ENCODE measurements around the gene FOXN3.
"Not testable (repeated sequence)": the region's sequence is repeated elsewhere in the genome, so short reads cannot be mapped to it uniquely, and the experiment has no call there.

FOXN3 gene

GRCh38 chr14:89302396-89302950 is 114.6 kb downstream of the FOXN3 start:
- no peak for DNase-seq (ENCODE audit: low spot score)

DNA sequence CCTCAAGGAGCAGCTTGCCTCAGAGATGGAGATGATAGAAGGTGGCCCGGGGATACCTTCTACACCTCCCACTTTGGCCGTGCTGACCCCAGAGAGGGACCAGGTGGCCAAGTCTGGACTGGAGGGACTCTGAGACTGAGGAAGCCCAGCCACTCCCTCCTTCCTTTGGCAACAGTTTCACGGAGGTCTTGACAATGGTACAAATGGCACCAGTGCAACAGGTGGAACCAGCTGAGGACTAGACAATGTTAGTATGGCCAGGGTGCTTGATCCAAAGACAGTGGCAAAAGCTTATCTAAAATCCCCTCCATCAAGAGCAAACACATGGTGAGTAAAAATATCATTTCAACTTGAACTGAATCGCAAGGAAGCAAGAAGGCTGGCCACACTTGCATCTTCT is 117.4 kb downstream of the FOXN3 start:
- DNase-seq (ENCODE audit: low spot score): no peak

GRCh38 chr14:89298056-89298834 is 118.8 kb downstream of the FOXN3 start:
- DNase-seq (ENCODE audit: low spot score): no peak

GRCh38 chr14:89296281-89296745 is 120.7 kb downstream of the FOXN3 start:
- no peak for DNase-seq (ENCODE audit: low spot score)

DNA sequence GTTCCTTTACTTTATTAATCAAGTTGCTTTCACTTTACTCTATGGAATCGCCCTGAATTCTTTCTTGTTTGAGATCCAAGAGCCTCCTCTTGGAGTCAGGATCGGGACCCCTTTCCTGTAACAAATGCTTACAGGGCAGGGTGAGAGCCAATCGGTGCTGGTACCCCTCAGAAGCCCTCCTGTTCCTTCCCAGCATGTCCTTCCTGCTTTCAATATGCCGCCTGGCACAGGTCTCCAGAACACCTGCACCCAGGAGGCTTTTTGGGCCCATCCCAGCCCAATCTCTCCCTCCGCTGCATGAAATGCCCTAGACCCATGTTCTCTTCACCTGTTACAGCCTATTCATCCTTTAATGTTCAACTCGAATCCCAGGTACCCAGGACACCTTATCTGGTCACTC is 122.2 kb downstream of the FOXN3 start:
- DNase-seq (ENCODE audit: low spot score): no peak

- not testable (repeated sequence) for DNase-seq (ENCODE audit: low spot score)
Observed at GRCh38 chr14:89294469-89294868, 122.6 kb downstream of the FOXN3 start.

DNA sequence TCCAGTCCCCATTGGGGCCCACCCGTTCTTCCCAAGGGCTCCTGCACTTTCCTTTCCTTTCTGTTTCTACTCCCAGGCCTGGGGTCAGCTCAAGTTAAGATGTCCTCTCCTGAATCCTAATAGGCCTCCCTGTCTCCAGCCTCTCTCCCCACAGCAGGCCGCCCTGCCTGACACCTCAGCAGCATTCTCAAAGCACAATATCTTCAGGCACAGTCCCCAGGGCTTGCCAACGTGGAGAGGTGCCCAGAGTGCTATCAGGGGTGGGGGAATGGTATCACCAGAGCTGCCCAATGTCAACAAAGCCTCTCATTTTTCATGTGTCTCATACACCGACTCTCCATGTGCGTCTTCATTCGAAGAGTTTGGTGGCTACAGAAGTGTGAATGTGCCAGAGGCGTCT is 123.0 kb downstream of the FOXN3 start:
- DNase-seq (ENCODE audit: low spot score): no peak

- no peak for DNase-seq (ENCODE audit: low spot score)
Observed at GRCh38 chr14:89293314-89293916, 123.6 kb downstream of the FOXN3 start.

GRCh38 chr14:89292579-89293313 is 124.3 kb downstream of the FOXN3 start:
- no peak for DNase-seq (ENCODE audit: low spot score)

DNA sequence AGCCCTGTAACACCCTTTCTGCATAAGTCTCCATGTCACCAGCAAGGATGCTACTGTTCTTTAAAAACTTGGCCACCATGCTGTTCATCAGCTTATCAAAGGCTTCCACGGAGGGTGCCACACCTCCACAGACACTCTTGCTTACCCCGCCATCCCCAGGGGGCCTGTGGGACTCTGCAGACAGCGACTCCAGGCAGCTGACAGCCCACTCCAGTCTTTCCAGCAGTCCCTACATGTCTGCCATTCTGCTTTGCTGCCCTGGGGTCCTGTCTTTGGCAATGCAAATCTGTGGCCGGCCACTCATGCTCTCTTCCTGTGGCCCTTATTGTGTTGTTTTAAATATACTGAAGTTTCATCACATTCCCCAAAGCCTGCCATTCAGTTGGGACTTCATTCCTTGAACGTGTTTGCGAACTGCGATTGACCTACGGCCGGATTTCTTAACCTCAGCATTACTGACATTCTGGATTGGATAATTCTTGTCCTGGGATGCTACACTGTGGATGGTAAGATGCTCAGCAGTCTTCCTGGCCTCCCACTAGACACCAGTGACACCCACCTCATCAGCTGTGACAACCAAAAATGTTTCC is 125.6 kb downstream of the FOXN3 start:
- no peak for DNase-seq (ENCODE audit: low spot score)

GRCh38 chr14:89290813-89291212 is 126.2 kb downstream of the FOXN3 start:
- no peak for DNase-seq (ENCODE audit: low spot score)

- DNase-seq (ENCODE audit: low spot score): no peak
Observed at GRCh38 chr14:89289477-89289876, 127.6 kb downstream of the FOXN3 start.

- DNase-seq (ENCODE audit: low spot score): no peak
Observed at GRCh38 chr14:89288114-89288513, 128.9 kb downstream of the FOXN3 start.

DNA sequence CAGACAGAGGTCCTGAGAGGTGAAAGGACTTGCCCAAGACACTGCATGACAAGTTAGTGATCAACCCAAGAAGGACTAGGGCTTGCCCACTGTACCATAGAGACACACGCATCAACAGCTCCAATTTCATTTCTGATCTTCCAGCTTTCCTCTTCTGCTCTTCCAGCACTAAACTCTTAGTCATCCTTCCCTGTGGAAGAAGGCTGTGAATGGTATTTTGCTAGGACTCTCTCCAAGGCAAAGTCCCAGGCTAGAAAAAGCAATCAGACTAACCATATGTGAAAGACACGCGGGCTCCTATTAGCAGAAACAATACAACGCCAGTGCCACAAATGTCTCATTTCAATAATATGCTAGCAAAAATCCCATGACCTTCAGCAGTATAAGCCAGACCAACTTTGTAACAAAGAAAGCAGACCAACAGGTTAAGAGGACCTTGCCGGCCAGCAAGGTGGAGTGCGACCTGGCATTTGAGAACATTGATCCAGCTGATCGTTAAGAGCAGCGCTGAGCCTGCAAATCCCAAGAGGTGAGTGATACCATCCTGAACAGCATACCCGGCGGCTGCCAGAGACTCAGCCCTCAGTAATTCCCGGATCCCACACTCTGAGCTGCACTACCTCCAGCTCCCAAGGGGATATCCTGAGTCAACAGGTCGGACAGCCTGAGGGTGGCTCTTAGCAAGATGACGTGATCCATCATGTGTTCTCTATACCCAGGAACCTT is 132.5 kb downstream of the FOXN3 start:
- DNase-seq (ENCODE audit: low spot score): no peak

DNA sequence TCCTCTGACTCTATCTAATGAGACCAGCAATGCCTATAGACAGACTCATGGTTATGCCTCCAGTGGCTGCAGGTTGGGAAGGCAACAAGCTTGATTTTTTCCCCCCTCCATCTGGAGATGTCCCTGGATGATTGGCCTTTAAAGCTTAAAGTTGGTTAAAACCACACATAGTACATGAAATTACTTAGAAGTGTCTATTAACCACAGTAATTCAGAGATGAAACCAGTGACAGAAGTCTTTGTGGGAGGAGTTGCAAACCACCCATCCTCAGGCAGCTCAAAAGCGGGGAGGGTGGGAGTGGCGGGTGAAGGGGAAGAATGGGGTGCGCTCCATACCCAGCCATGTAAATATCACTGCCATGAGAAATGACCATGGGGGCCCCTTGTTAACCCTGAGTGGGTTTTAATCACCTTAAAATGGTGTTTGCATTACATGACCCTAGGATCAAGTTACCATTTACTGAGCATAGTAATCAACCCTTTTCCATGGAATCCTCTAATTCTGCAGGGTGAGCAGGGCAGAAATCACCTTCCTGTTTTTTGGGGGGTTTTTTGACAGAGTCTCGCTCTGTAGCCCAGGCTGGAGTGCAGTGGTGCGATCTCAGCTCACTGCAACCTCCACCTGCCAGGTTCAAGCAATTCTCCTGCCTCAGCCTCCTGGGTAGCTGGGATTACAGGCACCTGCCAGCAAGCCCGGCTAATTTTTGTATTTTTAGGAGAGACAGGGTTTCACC is 133.5 kb downstream of the FOXN3 start:
- no peak for DNase-seq (ENCODE audit: low spot score)

- no peak for DNase-seq (ENCODE audit: low spot score)
Observed at GRCh38 chr14:89282191-89282590, 134.8 kb downstream of the FOXN3 start.

DNA sequence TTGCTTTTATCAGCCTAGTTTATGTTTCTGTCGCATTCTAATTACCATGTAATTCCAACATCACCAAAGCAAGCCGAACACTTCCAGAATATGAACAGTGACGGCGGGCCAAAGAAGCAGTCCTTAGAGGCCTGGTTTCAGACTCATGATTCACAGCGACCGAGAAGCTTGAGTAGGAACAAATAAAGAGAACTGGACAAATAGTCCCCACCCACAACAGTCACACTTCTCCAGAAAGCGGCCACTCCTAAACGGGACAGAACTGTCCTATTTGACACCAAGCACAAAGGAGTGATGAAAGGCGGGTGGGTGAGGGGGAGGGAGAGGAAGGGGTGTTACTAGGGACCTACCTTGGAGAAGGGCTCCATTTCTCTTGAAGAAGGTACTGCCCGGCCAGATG is 136.4 kb downstream of the FOXN3 start:
- DNase-seq (ENCODE audit: low spot score): no peak

DNA sequence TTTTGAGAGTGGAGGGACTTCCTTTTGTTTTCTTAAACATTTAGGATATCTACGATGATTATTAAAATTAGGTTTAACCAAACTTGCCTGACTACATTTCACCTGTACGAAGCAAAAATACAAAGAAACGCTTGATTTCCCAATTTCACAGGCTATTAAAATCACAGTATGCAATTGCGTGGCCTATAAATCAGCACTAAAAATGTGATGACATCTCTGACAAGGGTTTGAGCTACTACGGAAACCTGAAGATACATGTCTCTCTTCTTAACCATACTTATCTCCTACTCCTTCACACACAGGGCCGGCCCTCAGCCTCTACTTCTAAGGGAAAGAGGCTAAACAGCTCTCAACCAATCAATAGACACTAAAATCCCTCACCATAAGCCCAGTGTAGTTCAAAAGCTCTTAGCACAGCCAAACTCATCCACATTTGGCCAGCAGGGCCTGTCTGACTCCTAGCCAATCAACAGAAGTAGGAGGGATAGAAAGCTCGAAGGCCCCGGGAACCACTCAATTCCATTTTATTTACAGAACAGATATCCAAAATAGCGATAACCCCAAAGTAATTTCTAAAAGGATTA is 137.3 kb downstream of the FOXN3 start:
- DNase-seq (ENCODE audit: low spot score): no peak

GRCh38 chr14:89277203-89277602 is 139.8 kb downstream of the FOXN3 start:
- no peak for DNase-seq (ENCODE audit: low spot score)

- DNase-seq (ENCODE audit: low spot score): no peak
Observed at GRCh38 chr14:89276424-89276975, 140.5 kb downstream of the FOXN3 start.

Measured in globus pallidus (tissue), 1 donor.